Pancreas (tissue), 10 donors: ENCODE results near the gene GNMT. TPM values are rescaled to one million over a fixed set of nuclear protein-coding genes. Genes with fewer than 3 reads are reported as not detected.

Source experiments
- ATAC-seq, 4 donors: fragments of 200-7000 bp; cut with Tn5 transposase; one replicate each; pipeline versions ENCODE4 v1.8.0 to v1.9.1; 2020; ENCODE audit warnings: mild to moderate bottlenecking in 4 of 4, moderate library complexity in 4 of 4
- DNase-seq, 6 donors: peaks; one replicate each; pipeline ENCODE4 v3.0.0-alpha.2; 2020
- FAIRE-seq: peaks from 2 replicates; lab custom pipeline; 2012; peaks lifted over from hg19 to GRCh38; lab: Jason Lieb, UNC
- H3K27ac ChIP-seq, 4 donors: fragments of 200-600 bp; sonication (generic); 1 replicate in 3 of 4; 2 replicates in 1 of 4; pipeline versions ENCODE4 v1.5.0 to v1.8.0; 2020
- H3K27me3 ChIP-seq, 4 donors: fragments of 200-600 bp; one replicate each; pipeline ENCODE4 v1.8.0; 2021
- H3K36me3 ChIP-seq, 3 donors: fragments of 200-600 bp; sonication (generic) in 1 of 3; one replicate each; pipeline versions ENCODE4 v1.5.0 to v1.8.0; 2020 to 2021
- H3K4me1 ChIP-seq, 3 donors: fragments of 200-600 bp; one replicate each; pipeline ENCODE4 v1.8.0; 2021
- H3K4me3 ChIP-seq, 4 donors: fragments of 200-600 bp; sonication (generic) in 2 of 4; one replicate each; pipeline versions ENCODE4 v1.5.0 to v1.8.0; 2020 to 2021
- H3K9me3 ChIP-seq, 4 donors: fragments of 200-600 bp; one replicate each; pipeline ENCODE4 v1.8.0; 2021
- WGBS, 2 donors: extraction: QIAGEN DNeasy Blood & Tissue Kit; methylation state at CpG; one replicate each; pipeline ENCODE4 v1.1.7; 2013; 5-methylcytosine and 5-hydroxymethylcytosine counted together
- intact Hi-C, 3 donors: fragments of 100-400 bp; cut with DNase I; formaldehyde crosslinking; loops; one replicate each; pipeline versions ENCODE4 v1.11.1 to v1.14.2; 2022
- polyA plus RNA-seq, 2 donors: library from polyadenylated mRNA; stranded (reverse); fragments of 200-250 nt; gene quantifications; one replicate each; pipeline ENCODE4 v1.2.3, GENCODE V29; 2013
- total RNA-seq, 6 donors: library from RNA; stranded (reverse); fragmentation: NEBNext Ultra II Directional in 4 of 6; extraction: Animal tissue kit (Norgen Biotek cat#: 25700) in 4 of 6; gene quantifications; one replicate each; pipeline versions ENCODE4 v1.2.1 to v1.2.4, GENCODE V29; 2021 to 2023
- TF ChIP-seq, protein P1 (sequence below), 4 donors: fragments of 200-600 bp; sonication (generic) in 3 of 4; IDR thresholded peaks; one replicate each; pipeline versions ENCODE4 v1.5.0 to v1.8.0; 2021; ENCODE audit warnings: antibody characterized with exemption in 4 of 4
- donor health status: healthy with polysubstance abuse.
- donor health status: DM: no; HTN: no; CAD: no; lungs with moderate emphysema.
- donor health status: DM: no; HTN: no; CAD: no.
- donor health status: control.
- donor health status: control.
- donor health status: Bipolar disorder and iron deficiency.
- donor health status: DM: yes; HTN: yes; CAD: no.
- donor health status: DM: no; HTN: no; CAD: no.
- donor health status: DM: no; HTN: no; CAD: no.
- donor health status: DM: yes; HTN: yes; CAD: no.

The GNMT gene
- total and polyA plus RNA-seq, 8 donors: 19.0 to 443 (median 102) TPM

DNA sequence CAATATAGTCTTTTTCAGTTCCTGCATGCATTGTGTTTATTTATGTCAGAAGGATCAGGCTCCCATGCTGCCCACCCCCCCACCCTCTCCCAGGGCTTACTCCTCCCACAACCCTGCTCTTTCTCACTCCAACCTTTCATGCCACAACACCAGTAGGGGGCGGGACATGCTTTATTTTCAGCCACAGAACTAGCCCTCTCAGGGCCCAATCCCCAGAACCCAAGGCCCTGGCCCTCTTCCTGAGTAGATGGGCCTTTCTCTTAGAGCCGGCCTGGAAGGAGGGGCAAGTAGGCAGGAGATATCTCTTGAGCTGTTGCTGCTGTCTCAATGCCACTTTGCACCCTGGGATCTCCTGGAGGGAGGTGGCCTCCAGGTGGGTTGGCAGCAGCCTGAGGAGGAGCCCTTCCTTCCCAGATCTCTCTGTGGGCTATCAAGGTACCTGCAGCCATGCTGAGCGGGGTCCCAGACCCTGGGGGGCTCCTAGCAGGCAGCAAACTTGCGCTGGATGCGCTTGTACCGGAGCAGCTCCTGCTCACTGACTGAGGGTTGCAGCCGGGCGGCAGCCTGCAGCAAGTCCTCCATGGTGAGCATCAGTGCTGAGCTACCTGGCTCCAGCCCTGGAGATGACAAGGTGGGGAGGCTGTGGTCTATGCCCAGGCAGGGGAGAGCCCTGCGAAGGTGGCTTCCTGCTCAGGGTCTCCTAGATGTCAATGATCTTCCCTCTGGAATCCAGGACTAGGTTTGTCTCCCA is 3.5 kb downstream of the GNMT start:
- DNase-seq (peak in 2 of 6 donors; percentile 42 to 74), ATAC-seq (no peak), FAIRE-seq (no peak)
- Histone ChIP-seq H3K27me3 (no peaks in the 10 kb centered on the region), H3K36me3 (peaks cover 0 to 35% (median 14%) of the 10 kb centered on the region in 3 donors), H3K4me3 (no peak overlapping the region), H3K4me1 (peaks cover 0 to 13% (median 0%) of the 10 kb centered on the region in 3 donors), H3K9me3 (no peaks in the 10 kb centered on the region), H3K27ac (no peak overlapping the region)
- TF ChIP-seq, protein P1, sequence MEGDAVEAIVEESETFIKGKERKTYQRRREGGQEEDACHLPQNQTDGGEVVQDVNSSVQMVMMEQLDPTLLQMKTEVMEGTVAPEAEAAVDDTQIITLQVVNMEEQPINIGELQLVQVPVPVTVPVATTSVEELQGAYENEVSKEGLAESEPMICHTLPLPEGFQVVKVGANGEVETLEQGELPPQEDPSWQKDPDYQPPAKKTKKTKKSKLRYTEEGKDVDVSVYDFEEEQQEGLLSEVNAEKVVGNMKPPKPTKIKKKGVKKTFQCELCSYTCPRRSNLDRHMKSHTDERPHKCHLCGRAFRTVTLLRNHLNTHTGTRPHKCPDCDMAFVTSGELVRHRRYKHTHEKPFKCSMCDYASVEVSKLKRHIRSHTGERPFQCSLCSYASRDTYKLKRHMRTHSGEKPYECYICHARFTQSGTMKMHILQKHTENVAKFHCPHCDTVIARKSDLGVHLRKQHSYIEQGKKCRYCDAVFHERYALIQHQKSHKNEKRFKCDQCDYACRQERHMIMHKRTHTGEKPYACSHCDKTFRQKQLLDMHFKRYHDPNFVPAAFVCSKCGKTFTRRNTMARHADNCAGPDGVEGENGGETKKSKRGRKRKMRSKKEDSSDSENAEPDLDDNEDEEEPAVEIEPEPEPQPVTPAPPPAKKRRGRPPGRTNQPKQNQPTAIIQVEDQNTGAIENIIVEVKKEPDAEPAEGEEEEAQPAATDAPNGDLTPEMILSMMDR (IDR thresholded peaks at IDR 0.05): no peak
- 80 to 85% methylated on average over 9 of the region's 9 CpGs for WGBS, 2 donors
- intact Hi-C loops: no loop called here

DNA sequence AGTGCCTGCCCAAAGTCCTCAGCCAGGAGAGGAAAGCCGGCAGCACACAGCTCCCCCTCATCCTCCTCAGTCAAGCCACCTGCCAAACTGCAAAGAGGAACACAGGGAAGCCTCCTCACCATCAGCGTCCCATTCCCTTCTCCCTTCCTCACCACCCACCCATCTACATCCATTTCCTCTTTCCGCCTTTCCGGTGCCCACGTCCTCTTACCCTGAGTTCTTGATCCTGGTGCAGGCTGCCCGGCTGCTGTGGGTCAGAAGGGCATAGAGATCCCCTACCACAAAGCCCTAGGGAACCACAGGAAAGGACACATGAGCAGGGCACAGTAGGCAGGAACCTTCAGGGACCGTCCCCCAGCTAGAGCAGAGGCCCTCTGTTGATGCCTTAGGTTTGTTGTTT is 6.0 kb downstream of the GNMT start:
- H3K27me3 ChIP-seq: no peaks in the 10 kb centered on the region
- no peaks in the 10 kb centered on the region for H3K9me3 ChIP-seq
- intact Hi-C loops: no loop called here
- TF ChIP-seq, protein P1 (IDR thresholded peaks at IDR 0.05): no peak
- H3K4me1 ChIP-seq: peaks cover 0 to 6% (median 0%) of the 10 kb centered on the region in 3 donors
- DNase-seq (peak in 1 of 6 donors; percentile 40), ATAC-seq (no peak), FAIRE-seq (no peak)
- no peak overlapping the region for H3K4me3 ChIP-seq
- WGBS, 2 donors: 79 to 85% methylated on average over 7 of the region's 7 CpGs
- peaks cover 0 to 35% (median 14%) of the 10 kb centered on the region in 3 donors for H3K36me3 ChIP-seq
- no peak overlapping the region for H3K27ac ChIP-seq

DNA sequence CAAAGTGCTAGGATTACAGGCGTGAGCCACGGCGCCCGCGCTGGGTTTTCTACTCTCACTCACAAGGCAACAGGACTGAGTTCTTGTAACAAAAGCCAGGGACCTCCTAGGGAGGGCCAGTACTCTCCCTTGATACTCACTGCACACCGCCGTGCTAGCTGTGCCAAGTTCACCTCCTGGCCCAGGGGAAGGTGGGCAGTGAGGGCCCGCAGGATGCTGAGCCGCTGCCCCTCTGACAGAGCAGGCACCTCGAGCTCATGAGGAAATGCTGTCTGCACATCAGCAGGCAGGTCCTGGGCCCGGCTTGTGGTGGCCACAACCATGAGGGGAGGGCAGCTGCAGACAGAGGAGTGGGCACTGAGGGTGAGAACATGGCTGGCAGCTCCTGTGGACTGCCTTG is 6.7 kb downstream of the GNMT start:
- 91 to 98% methylated on average over 11 of the region's 11 CpGs for WGBS, 2 donors
- peak in 2 of 6 donors; percentile 41 to 79 for DNase-seq
- no peak for ATAC-seq
- Histone ChIP-seq H3K4me3 (no peak overlapping the region), H3K9me3 (no peaks in the 10 kb centered on the region), H3K27me3 (no peaks in the 10 kb centered on the region), H3K27ac (no peak overlapping the region), H3K36me3 (peaks cover 0 to 35% (median 14%) of the 10 kb centered on the region in 3 donors), H3K4me1 (peaks cover 0 to 1% (median 0%) of the 10 kb centered on the region in 3 donors)
- TF ChIP-seq, protein P1 (IDR thresholded peaks at IDR 0.05): no peak
- intact Hi-C loops: no loop called here
- no peak for FAIRE-seq

DNA sequence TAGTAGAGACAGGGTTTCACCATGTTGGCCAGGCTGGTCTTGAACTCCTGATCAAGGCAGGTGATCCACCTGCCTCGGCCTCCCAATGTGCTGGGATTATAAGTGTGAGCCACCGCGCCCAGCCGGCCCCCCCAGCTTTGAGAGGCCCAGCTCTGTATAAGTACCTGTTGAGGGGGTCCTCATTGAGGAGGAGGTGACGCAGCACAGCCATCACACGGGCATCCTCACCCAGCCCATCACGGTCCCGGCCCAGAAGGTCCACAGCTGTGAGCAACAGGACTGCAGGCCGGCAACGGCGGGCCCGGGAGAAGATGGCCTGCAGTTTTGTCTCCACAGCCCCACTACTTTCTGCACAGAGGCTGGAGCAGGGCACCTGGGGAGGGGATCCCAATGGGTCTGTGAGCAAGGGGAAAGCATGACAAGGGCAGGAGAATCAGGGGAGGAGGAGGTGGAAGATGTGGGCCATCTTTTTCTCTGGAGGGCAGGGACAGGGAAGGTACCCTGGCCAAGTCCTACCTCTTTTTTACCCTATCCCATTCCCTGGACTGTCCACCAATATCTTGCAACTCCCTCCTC is 7.7 kb downstream of the GNMT start:
- intact Hi-C loops: no loop called here
- DNase-seq (peak in 1 of 6 donors; percentile 84), ATAC-seq (peak in 1 of 4 donors; percentile 1), FAIRE-seq (no peak)
- H3K4me1 ChIP-seq: no peaks in the 10 kb centered on the region
- TF ChIP-seq, protein P1 (IDR thresholded peaks at IDR 0.05): no peak
- WGBS, 2 donors: 88 to 98% methylated on average over 12 of the region's 12 CpGs
- no peak overlapping the region for H3K4me3 ChIP-seq
- H3K9me3 ChIP-seq: no peaks in the 10 kb centered on the region
- H3K27me3 ChIP-seq: no peaks in the 10 kb centered on the region
- H3K36me3 ChIP-seq: peaks cover 0 to 35% (median 14%) of the 10 kb centered on the region in 3 donors
- no peak overlapping the region for H3K27ac ChIP-seq
